Gastrocnemius medialis (tissue), 4 donors: ENCODE measurements around the gene XYLB. TPM values are rescaled to one million over a fixed set of nuclear protein-coding genes. Genes with fewer than 3 reads are reported as not detected.

Experiments used
- ATAC-seq, 2 donors: fragments of 150-250 bp; one replicate each; pipeline ENCODE4 v1.9.1; 2016
- DNase-seq, 2 donors: peaks; one replicate each; pipeline ENCODE4 v3.0.0-alpha.2; 2019
- H3K27ac ChIP-seq, 4 donors: fragments of 200-600 bp; sonication (generic); 1 replicate in 1 of 4; 2 replicates in 3 of 4; pipeline ENCODE4 v1.5.1; 2016 to 2018; ENCODE audit warnings: mild to moderate bottlenecking in 2 of 4, moderate library complexity in 1 of 4
- H3K27me3 ChIP-seq, 3 donors: fragments of 200-600 bp; sonication (generic) in 2 of 3; 1 replicate in 1 of 3; 2 replicates in 2 of 3; pipeline versions ENCODE4 v1.5.1 to v1.6.0; 2016 to 2019; ENCODE audit warnings: mild to moderate bottlenecking in 1 of 3, moderate library complexity in 1 of 3
- H3K36me3 ChIP-seq, 2 donors: fragments of 200-600 bp; sonication (generic) in 1 of 2; one replicate each; pipeline ENCODE4 v1.5.1; 2017 to 2018
- H3K4me1 ChIP-seq, 2 donors: fragments of 200-600 bp; sonication (generic) in 1 of 2; one replicate each; pipeline ENCODE4 v1.5.1; 2016 to 2017; ENCODE audit warnings: mild to moderate bottlenecking in 2 of 2
- H3K4me3 ChIP-seq, 4 donors: fragments of 200-600 bp; sonication (generic) in 3 of 4; 1 replicate in 1 of 4; 2 replicates in 3 of 4; pipeline ENCODE4 v1.5.1; 2016 to 2019; ENCODE audit warnings: mild to moderate bottlenecking in 2 of 4
- H3K9me3 ChIP-seq, 3 donors: fragments of 200-600 bp; sonication (generic) in 2 of 3; 1 replicate in 1 of 3; 2 replicates in 2 of 3; pipeline ENCODE4 v1.5.1; 2016 to 2019
- POLR2A ChIP-seq, 2 donors: fragments of 450-650 bp; IDR thresholded peaks; one replicate each; pipeline ENCODE4 v1.6.1; 2017; ENCODE audit warnings: antibody characterized with exemption in 2 of 2, mild to moderate bottlenecking in 2 of 2, moderate library complexity in 2 of 2
- in situ Hi-C, 4 donors: fragments of 200-750 bp; cut with MboI; loops; one replicate each; pipeline versions ENCODE4 v1.15.0 to v1.8.0; 2017; ENCODE audit warnings: low sequenced_read_pairs in 4 of 4
- intact Hi-C: fragments of 100-400 bp; cut with DNase I; formaldehyde crosslinking; loops from one replicate; pipeline ENCODE4 v1.15.1; 2023; ENCODE audit warnings: low total_unique reads
- total RNA-seq, 4 donors: library from RNA; depleted of rRNA; stranded (reverse); fragments of >200 nt; gene quantifications; one replicate each; pipeline versions ENCODE4 v1.1.0 to v1.2.3, GENCODE V29; 2016
- TF ChIP-seq, protein P1 (sequence below), 5 experiments: fragments of 450-650 bp in 3 of 5; fragments of 200-600 bp in 2 of 5; sonication (generic) in 2 of 5; IDR thresholded peaks in 4 of 5; conservative IDR thresholded peaks in 1 of 5; 1 replicate in 4 of 5; 2 replicates in 1 of 5; pipeline ENCODE4 v1.5.1; 2016 to 2019; ENCODE audit warnings: antibody characterized with exemption in 5 of 5, mild to moderate bottlenecking in 3 of 5, moderate library complexity in 3 of 5

XYLB gene
- total RNA-seq, 4 donors from 2014 or later: 0.23 to 1.1 (median 0.44) TPM

DNA sequence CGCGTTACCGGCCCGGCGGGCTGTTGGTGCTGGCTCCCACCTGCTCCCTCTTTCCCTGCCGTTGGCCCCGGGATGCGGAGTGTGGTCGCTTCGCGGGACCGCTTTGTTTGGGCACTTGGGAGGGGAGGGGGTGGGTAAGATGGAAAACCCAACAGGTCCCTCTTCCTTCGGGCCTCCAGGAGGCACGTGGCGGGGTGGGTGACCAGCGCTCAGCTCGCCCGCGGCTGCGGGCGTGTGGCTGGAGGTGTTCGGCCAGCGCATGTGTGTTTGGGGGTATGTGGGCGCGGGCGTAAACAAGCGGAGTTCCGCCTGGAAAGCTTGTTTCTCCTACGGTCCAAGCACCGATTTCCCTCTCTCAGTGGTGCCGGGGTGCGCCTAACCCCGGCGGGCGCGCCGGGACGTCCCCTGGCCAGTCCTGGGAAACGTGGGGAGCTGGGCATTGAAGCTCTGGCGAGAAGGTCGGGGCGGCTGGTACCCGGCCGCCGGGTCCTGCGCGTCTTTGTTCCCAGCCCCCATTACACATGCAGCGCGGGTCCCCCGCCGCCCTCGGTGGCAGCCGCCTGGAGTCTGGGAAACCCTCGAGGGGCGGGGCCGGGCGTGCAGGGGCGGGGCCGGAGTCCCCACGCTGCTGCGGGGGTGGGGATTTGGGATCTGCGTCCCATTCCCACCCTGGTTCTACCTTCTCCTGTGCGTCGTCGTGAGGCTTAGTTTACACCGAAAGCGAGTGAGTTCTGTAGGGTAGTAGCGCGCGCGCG is 108.5 kb downstream of the XYLB start:
- in situ Hi-C loops: no loop called here

DNA sequence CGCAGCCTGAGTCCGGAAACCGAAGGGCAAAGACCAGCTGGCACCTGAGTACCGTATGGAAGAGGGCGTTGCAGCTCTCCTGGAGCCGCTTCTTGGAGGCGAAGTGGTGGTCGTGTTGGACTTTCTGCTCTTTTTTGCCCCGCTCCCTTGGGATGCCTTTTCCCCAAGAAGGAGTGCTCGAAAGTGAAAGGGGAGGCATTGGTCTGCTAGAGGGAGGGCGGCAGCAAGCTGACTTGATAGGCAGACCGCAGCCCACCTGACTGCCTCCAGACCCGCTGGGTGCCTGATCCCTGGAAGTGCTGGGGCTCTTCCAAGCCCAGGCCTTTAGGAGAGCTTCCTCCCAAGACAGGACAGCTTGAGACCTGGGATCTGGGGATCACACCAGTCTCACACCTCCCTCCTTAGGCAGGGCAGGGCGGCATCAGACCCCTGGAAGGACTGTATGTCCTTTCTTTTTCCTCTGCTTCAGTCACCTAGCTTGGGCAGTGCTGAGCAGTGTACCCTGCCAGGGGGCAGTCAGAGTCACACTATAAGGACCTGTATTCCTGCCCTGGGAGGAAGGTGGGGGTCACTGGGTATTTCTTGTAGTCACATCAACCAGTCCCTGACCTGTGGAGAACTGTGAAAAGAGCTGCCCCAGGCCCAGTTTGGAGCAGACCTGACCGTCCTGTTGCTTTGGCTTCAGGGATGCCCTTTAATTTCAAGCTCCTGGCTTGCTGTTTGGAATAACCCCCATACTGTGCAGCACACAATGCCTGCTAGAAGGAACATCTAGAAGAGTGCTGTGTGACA is 109.2 kb downstream of the XYLB start:
- ATAC-seq (peak; percentile 15 to 27), DNase-seq (peak; percentile 56 to 80)
- Histone ChIP-seq H3K9me3 (no peaks in the 10 kb centered on the region), H3K27me3 (no peaks in the 10 kb centered on the region), H3K36me3 (no peaks in the 10 kb centered on the region), H3K27ac (peak overlapping the region; percentile 96 to 98 (median 97)), H3K4me1 (peaks cover 49 to 52% of the 10 kb centered on the region in 2 donors), H3K4me3 (peak overlapping the region; percentile 62 to 92 (median 76))
- intact Hi-C loops: loop anchor here (2.0 to 10.0 kb wide), 2 partner anchors 41 to 321 kb away; partner anchors contain the start of genes ACAA1, EXOG and MYD88
- in situ Hi-C loops: no loop called here
- TF ChIP-seq, protein P1, sequence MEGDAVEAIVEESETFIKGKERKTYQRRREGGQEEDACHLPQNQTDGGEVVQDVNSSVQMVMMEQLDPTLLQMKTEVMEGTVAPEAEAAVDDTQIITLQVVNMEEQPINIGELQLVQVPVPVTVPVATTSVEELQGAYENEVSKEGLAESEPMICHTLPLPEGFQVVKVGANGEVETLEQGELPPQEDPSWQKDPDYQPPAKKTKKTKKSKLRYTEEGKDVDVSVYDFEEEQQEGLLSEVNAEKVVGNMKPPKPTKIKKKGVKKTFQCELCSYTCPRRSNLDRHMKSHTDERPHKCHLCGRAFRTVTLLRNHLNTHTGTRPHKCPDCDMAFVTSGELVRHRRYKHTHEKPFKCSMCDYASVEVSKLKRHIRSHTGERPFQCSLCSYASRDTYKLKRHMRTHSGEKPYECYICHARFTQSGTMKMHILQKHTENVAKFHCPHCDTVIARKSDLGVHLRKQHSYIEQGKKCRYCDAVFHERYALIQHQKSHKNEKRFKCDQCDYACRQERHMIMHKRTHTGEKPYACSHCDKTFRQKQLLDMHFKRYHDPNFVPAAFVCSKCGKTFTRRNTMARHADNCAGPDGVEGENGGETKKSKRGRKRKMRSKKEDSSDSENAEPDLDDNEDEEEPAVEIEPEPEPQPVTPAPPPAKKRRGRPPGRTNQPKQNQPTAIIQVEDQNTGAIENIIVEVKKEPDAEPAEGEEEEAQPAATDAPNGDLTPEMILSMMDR (IDR thresholded peaks at IDR 0.05 in 4 of 5, conservative IDR thresholded peaks at IDR 0.05 in 1 of 5): no peak
- TF ChIP-seq POLR2A (IDR thresholded peaks at IDR 0.05): peak in 1 of 2 donors; percentile 76

More for the DNA sequence above, 108.5 kb downstream of the XYLB start:
- Histone ChIP-seq H3K9me3 (no peaks in the 10 kb centered on the region), H3K36me3 (no peaks in the 10 kb centered on the region), H3K4me3 (peak overlapping the region; percentile 62 to 92 (median 76)), H3K27me3 (no peaks in the 10 kb centered on the region), H3K4me1 (peaks cover 41 to 47% of the 10 kb centered on the region in 2 donors), H3K27ac (peak overlapping the region; percentile 96 to 98 (median 97))
- ATAC-seq (peak; percentile 50 to 55), DNase-seq (peak; percentile 79)
- intact Hi-C loops: loop anchor here (2.0 to 10.0 kb wide), 3 partner anchors 42 to 320 kb away; partner anchors contain the start of genes ACAA1, EXOG, MYD88 and OXSR1
- TF ChIP-seq POLR2A (IDR thresholded peaks at IDR 0.05): peak; percentile 49 to 75
- TF ChIP-seq, protein P1 (IDR thresholded peaks at IDR 0.05 in 4 of 5, conservative IDR thresholded peaks at IDR 0.05 in 1 of 5): no peak

DNA sequence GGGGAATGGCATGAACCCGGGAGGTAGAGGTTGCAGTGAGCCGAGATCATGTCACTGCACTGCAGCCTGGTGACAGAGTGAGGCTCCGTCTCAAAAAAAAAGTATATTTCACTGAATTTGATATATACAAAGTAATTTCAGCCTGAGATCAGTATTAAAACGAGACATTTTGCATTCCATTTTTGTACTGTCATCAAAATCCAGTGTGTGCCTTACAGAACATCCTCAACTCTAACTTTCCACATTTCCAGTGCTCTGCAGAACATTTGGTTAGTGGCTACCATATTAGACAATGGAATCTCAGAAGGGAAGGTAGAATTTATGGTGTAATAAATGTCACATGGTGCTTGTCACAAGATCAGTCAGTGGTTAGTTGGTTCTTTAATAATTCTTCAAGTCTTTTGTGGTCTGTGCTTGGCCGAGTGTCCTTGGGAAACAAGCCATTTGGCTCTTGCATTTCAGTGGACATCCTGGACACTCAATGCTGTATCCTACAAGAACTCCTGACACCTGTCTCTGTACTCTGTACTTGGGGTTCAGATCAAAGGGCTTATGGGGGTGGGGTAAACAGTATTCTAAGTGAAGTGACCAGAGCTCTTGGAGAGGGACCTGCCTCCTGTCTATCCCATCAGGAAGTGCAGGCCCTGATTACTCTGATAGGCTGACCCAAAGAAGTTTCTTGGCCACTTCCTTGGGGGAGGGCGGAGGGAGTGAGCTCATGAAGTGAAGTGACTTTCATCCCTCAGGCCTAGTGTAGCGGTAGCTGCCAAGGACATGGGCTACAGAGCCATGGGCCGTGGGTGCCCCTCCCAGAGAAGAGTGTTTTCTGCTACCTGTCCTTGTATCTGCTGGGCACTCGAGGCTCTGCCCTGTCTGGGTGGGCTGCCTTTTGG is 110.8 kb downstream of the XYLB start:
- H3K4me1 ChIP-seq: peaks cover 56 to 67% of the 10 kb centered on the region in 2 donors
- no peaks in the 10 kb centered on the region for H3K27me3 ChIP-seq
- in situ Hi-C loops (no loop called here), intact Hi-C loops (loop anchor here (10.0 kb wide), 1 partner anchor 323 kb away; the partner anchor contains the start of genes ACAA1 and MYD88)
- no peak for DNase-seq
- no peaks in the 10 kb centered on the region for H3K9me3 ChIP-seq
- no peak overlapping the region for H3K4me3 ChIP-seq
- no peak for ATAC-seq
- TF ChIP-seq POLR2A (IDR thresholded peaks at IDR 0.05): no peak
- TF ChIP-seq, protein P1 (IDR thresholded peaks at IDR 0.05 in 4 of 5, conservative IDR thresholded peaks at IDR 0.05 in 1 of 5): no peak
- H3K27ac ChIP-seq: peak overlapping the region; percentile 96 to 98 (median 97)
- no peaks in the 10 kb centered on the region for H3K36me3 ChIP-seq
